Spleen (tissue), 11 donors: ENCODE data around the gene THSD4. TPM values are rescaled to one million over a fixed set of nuclear protein-coding genes. Genes with fewer than 3 reads are reported as not detected.
"Not testable (repeated sequence)": the region's sequence is repeated elsewhere in the genome, so short reads cannot be mapped to it uniquely, and the experiment has no call there.

Experiments used
- DNase-seq: peaks from one replicate; pipeline ENCODE4 v3.0.0-alpha.2; 2020
- H3K27ac ChIP-seq, 8 donors: fragments of 200-600 bp; sonication (generic) in 7 of 8; 1 replicate in 4 of 8; 2 replicates in 4 of 8; pipeline versions ENCODE4 v1.5.0 to v1.8.0; 2016 to 2021; ENCODE audit warnings: inconsistent platforms in 4 of 8, mild to moderate bottlenecking in 4 of 8, moderate library complexity in 1 of 8
- H3K27me3 ChIP-seq, 7 donors: fragments of 200-600 bp; sonication (generic) in 6 of 7; replicated peaks in 1 of 7; 1 replicate in 4 of 7; 2 replicates in 3 of 7; pipeline versions ENCODE4 v1.5.0 to v1.8.0; 2016 to 2021; ENCODE audit warnings: inconsistent platforms in 3 of 7, mild to moderate bottlenecking in 1 of 7
- H3K36me3 ChIP-seq, 6 donors: fragments of 200-600 bp; sonication (generic) in 5 of 6; 1 replicate in 4 of 6; 2 replicates in 2 of 6; pipeline versions ENCODE4 v1.5.0 to v1.8.0; 2016 to 2021; ENCODE audit warnings: inconsistent platforms in 2 of 6
- H3K4me1 ChIP-seq, 6 donors: fragments of 200-600 bp; sonication (generic) in 5 of 6; 1 replicate in 3 of 6; 2 replicates in 3 of 6; pipeline versions ENCODE4 v1.5.0 to v1.8.0; 2016 to 2021; ENCODE audit warnings: inconsistent platforms in 3 of 6
- H3K4me3 ChIP-seq, 8 donors: fragments of 200-600 bp; sonication (generic) in 7 of 8; 1 replicate in 4 of 8; 2 replicates in 4 of 8; pipeline versions ENCODE4 v1.5.0 to v1.8.0; 2016 to 2021; ENCODE audit warnings: inconsistent platforms in 4 of 8, mild to moderate bottlenecking in 4 of 8, moderate library complexity in 2 of 8
- H3K9me3 ChIP-seq, 8 donors: fragments of 200-600 bp; sonication (generic) in 7 of 8; 1 replicate in 4 of 8; 2 replicates in 4 of 8; pipeline versions ENCODE4 v1.5.0 to v1.8.0; 2016 to 2021; ENCODE audit warnings: inconsistent platforms in 4 of 8
- CTCF ChIP-seq, 11 experiments: fragments of 200-600 bp in 7 of 11; fragments of 450-650 bp in 4 of 11; sonication (generic) in 4 of 11; IDR thresholded peaks in 8 of 11; conservative IDR thresholded peaks in 3 of 11; 1 replicate in 7 of 11; 2 replicates in 4 of 11; pipeline versions ENCODE4 v1.4.0 to v1.8.0; 2016 to 2021; ENCODE audit warnings: antibody characterized with exemption in 11 of 11, inconsistent platforms in 4 of 11, mild to moderate bottlenecking in 1 of 11
- POLR2A ChIP-seq, 3 donors: fragments of 450-650 bp; IDR thresholded peaks; one replicate each; pipeline ENCODE4 v1.5.1; 2017; ENCODE audit warnings: antibody characterized with exemption in 3 of 3, mild to moderate bottlenecking in 1 of 3
- POLR2AphosphoS5 ChIP-seq, 3 donors: sonication (generic); formaldehyde crosslinking; IDR thresholded peaks; one replicate each; pipeline ENCODE4 v1.5.1; 2017; ENCODE audit warnings: antibody characterized with exemption in 3 of 3
- WGBS, 5 donors: extraction: QIAGEN DNeasy Blood & Tissue Kit in 3 of 5; methylation state at CpG; one replicate each; pipeline versions ENCODE4 v1.1.5 to v1.1.7; 2013 to 2018; 5-methylcytosine and 5-hydroxymethylcytosine counted together
- intact Hi-C: fragments of 100-400 bp; cut with DNase I; formaldehyde crosslinking; loops from one replicate; pipeline ENCODE4 v1.15.0; 2023; ENCODE audit warnings: low total_unique reads
- polyA plus RNA-seq, 3 donors: library from polyadenylated mRNA; stranded (reverse); fragments of 200-250 nt; gene quantifications; one replicate each; pipeline ENCODE4 v1.2.1, GENCODE V29; 2013
- total RNA-seq, 7 donors: library from RNA; depleted of rRNA in 3 of 7; stranded (reverse); fragments of >200 nt in 3 of 7; fragmentation: NEBNext Ultra II Directional in 4 of 7; extraction: Animal tissue kit (Norgen Biotek cat#: 25700) in 4 of 7; gene quantifications; one replicate each; pipeline versions ENCODE4 v1.1.0 to v1.2.1, GENCODE V29; 2016 to 2021
- donor health status: healthy with polysubstance abuse.
- donor health status: DM: no; HTN: no; CAD: no; lungs with moderate emphysema.
- donor health status: DM: no; HTN: no; CAD: no.
- donor health status: Bipolar disorder and iron deficiency.
- donor health status: healthy.
- donor health status: DM: no; HTN: no; CAD: no.
- donor health status: DM: yes; HTN: yes; CAD: no.

Gene THSD4
- total and polyA plus RNA-seq, 10 donors = 0.29 to 11.3 (median 3.4) TPM

- no peaks in the 10 kb centered on the region for H3K4me1 ChIP-seq
- TF ChIP-seq CTCF (IDR thresholded peaks at IDR 0.05 in 8 of 11, conservative IDR thresholded peaks at IDR 0.05 in 3 of 11) (no peak), POLR2AphosphoS5 (IDR thresholded peaks at IDR 0.05) (no peak), POLR2A (IDR thresholded peaks at IDR 0.05) (no peak)
- intact Hi-C loops = no loop called here
- H3K9me3 ChIP-seq = no peaks in the 10 kb centered on the region
- no peak for DNase-seq
- no peak overlapping the region for H3K4me3 ChIP-seq
- H3K27me3 ChIP-seq = peaks cover 0 to 31% (median 0%) of the 10 kb centered on the region in 7 donors
- no peaks in the 10 kb centered on the region for H3K36me3 ChIP-seq
- no peak overlapping the region for H3K27ac ChIP-seq
- 77 to 95% (median 82%) methylated on average over 3 of the region's 3 CpGs for WGBS, 5 donors
These were observed 278.1 kb downstream of the THSD4 start for GRCh38 chr15:71393383-71393782.

GRCh38 chr15:71396536-71397125 is 281.4 kb downstream of the THSD4 start:
- Histone ChIP-seq H3K27me3 (peaks cover 0 to 22% (median 0%) of the 10 kb centered on the region in 7 donors), H3K4me1 (no peaks in the 10 kb centered on the region), H3K27ac (no peak overlapping the region), H3K9me3 (no peaks in the 10 kb centered on the region), H3K4me3 (no peak overlapping the region), H3K36me3 (no peaks in the 10 kb centered on the region)
- intact Hi-C loops = no loop called here
- WGBS, 5 donors = 64 to 79% (median 76%) methylated on average over 8 of the region's 8 CpGs
- DNase-seq = no peak
- TF ChIP-seq CTCF (IDR thresholded peaks at IDR 0.05 in 8 of 11, conservative IDR thresholded peaks at IDR 0.05 in 3 of 11) = no peak
- TF ChIP-seq POLR2A (IDR thresholded peaks at IDR 0.05) = no peak
- no peak for TF ChIP-seq POLR2AphosphoS5 (IDR thresholded peaks at IDR 0.05)

- no peak overlapping the region for H3K4me3 ChIP-seq
- intact Hi-C loops = no loop called here
- no peak for DNase-seq
- TF ChIP-seq POLR2AphosphoS5 (IDR thresholded peaks at IDR 0.05) (no peak), CTCF (IDR thresholded peaks at IDR 0.05 in 8 of 11, conservative IDR thresholded peaks at IDR 0.05 in 3 of 11) (no peak), POLR2A (IDR thresholded peaks at IDR 0.05) (no peak)
- 58 to 73% (median 72%) methylated on average over 2 of the region's 2 CpGs for WGBS, 5 donors
- no peaks in the 10 kb centered on the region for H3K4me1 ChIP-seq
- H3K27ac ChIP-seq = no peak overlapping the region
- no peaks in the 10 kb centered on the region for H3K9me3 ChIP-seq
- H3K27me3 ChIP-seq = peaks cover 0 to 22% (median 0%) of the 10 kb centered on the region in 7 donors
- H3K36me3 ChIP-seq = no peaks in the 10 kb centered on the region
These were observed 282.1 kb downstream of the THSD4 start for GRCh38 chr15:71397377-71397776.

GRCh38 chr15:71400294-71400693 is 285.0 kb downstream of the THSD4 start:
- no peaks in the 10 kb centered on the region for H3K9me3 ChIP-seq
- no peak for TF ChIP-seq CTCF (IDR thresholded peaks at IDR 0.05 in 8 of 11, conservative IDR thresholded peaks at IDR 0.05 in 3 of 11)
- no peak for TF ChIP-seq POLR2AphosphoS5 (IDR thresholded peaks at IDR 0.05)
- TF ChIP-seq POLR2A (IDR thresholded peaks at IDR 0.05) = no peak
- no peak for DNase-seq
- no peaks in the 10 kb centered on the region for H3K4me1 ChIP-seq
- H3K27ac ChIP-seq = no peak overlapping the region
- peaks cover 0 to 2% (median 0%) of the 10 kb centered on the region in 7 donors for H3K27me3 ChIP-seq
- 71 to 90% (median 85%) methylated on average over 3 of the region's 3 CpGs for WGBS, 5 donors
- no peak overlapping the region for H3K4me3 ChIP-seq
- no peaks in the 10 kb centered on the region for H3K36me3 ChIP-seq
- intact Hi-C loops = no loop called here

- H3K4me3 ChIP-seq, H3K27ac ChIP-seq, H3K36me3 ChIP-seq, H3K27me3 ChIP-seq, H3K9me3 ChIP-seq, H3K4me1 ChIP-seq, intact Hi-C loops, DNase-seq: not testable (repeated sequence)
- 84 to 93% (median 91%) methylated on average over 3 of the region's 3 CpGs for WGBS, 5 donors
These were observed 286.5 kb downstream of the THSD4 start for GRCh38 chr15:71401728-71402127.
